H1 (cell line): ENCODE measurements around the gene TMPRSS12. TPM values are rescaled to one million over a fixed set of nuclear protein-coding genes. Genes with fewer than 3 reads are reported as not detected.

Experiments
- CEBPB ChIP-seq: IDR thresholded peaks from 2 replicates; pipeline ENCODE4 v1.6.1; 2012; ENCODE audit warnings: low read depth, low read length
- KDM4A ChIP-seq: IDR thresholded peaks from one replicate; pipeline ENCODE4 v1.7.1; 2012; ENCODE audit warnings: low read depth, mild to moderate bottlenecking, moderate library complexity, low read length, inconsistent platforms; ENCODE audit not compliant: severe bottlenecking
- MAX ChIP-seq: IDR thresholded peaks from 2 replicates; pipeline ENCODE4 v1.6.1; 2012; ENCODE audit warnings: inconsistent platforms
- POLR2A ChIP-seq, 2 experiments: IDR thresholded peaks; 1 replicate in 1 of 2; 2 replicates in 1 of 2; pipeline ENCODE4 v1.6.1; 2011; ENCODE audit warnings: low read depth in 2 of 2, low read length in 2 of 2, mild to moderate bottlenecking in 2 of 2; ENCODE audit errors: control extremely low read depth in 1 of 2
- RBBP5 ChIP-seq: IDR thresholded peaks from 2 replicates; pipeline ENCODE4 v1.7.1; 2012; ENCODE audit warnings: low read depth, mild to moderate bottlenecking, inconsistent platforms, low read length, moderate library complexity, borderline replicate concordance
- RXRA ChIP-seq: IDR thresholded peaks from 2 replicates; pipeline ENCODE4 v1.6.1; 2011; ENCODE audit warnings: low read depth, mild to moderate bottlenecking, low read length, moderate library complexity; ENCODE audit not compliant: insufficient read depth
- TAF7 ChIP-seq: optimal IDR thresholded peaks from 2 replicates; pipeline ENCODE3; 2011; ENCODE audit warnings: low read depth, mild to moderate bottlenecking, inconsistent platforms, low read length, moderate library complexity, borderline replicate concordance
- polyA plus RNA-seq, 7 experiments: library from polyadenylated mRNA; depleted of rRNA in 3 of 7; stranded (reverse) in 5 of 7; unstranded in 2 of 7; fragments of >200 nt in 5 of 7; fragments of 200-250 nt in 2 of 7; gene quantifications; 1 replicate in 5 of 7; 2 replicates in 1 of 7; 4 replicates in 1 of 7; pipeline versions ENCODE4 v1.2.1 to v1.2.3, GENCODE V29; 2011 to 2013; ENCODE audit warnings: missing spikeins in 2 of 7, mixed read lengths in 2 of 7
- total RNA-seq: library from RNA; stranded (reverse); fragmentation: NEBNext Ultra II Directional; extraction: Animal tissue kit (Norgen Biotek cat#: 25700); gene quantifications from 2 replicates; pipeline ENCODE4 v1.2.1, GENCODE V29; 2021

TMPRSS12 gene
- total and polyA plus RNA-seq, 2 of the 8 experiments (the other 6 are each of a cell fraction or from before 2014, with no cell fraction given): not detected

- TF ChIP-seq TAF7 (no peak), RXRA (no peak), MAX (no peak), RBBP5 (no peak), POLR2A (IDR thresholded peaks at IDR 0.05; ENCODE audit: control extremely low read depth in 1 of 2, low read depth in 2 of 2, low read length in 2 of 2) (no peak), KDM4A (no peak), CEBPB (no peak)
These were observed 14.6 kb upstream of the TMPRSS12 start (continued) for GRCh38 chr12:50828121-50828520.
